Glutamatergic neuron (in vitro differentiated cells): ENCODE data around the gene TMEM45A. TPM values are rescaled to one million over a fixed set of nuclear protein-coding genes. Genes with fewer than 3 reads are reported as not detected.

Experiments used
- DNase-seq: peaks from one replicate; pipeline ENCODE4 v3.0.0; 2022
- H3K27ac Mint-ChIP-seq: one replicate; pipeline ENCODE4 v1.8.0; 2020; ENCODE audit warnings: mild to moderate bottlenecking, mixed read lengths, inconsistent platforms; ENCODE audit not compliant: unreplicated experiment
- H3K27me3 Mint-ChIP-seq: one replicate; pipeline ENCODE4 v1.8.0; 2020; ENCODE audit warnings: mild to moderate bottlenecking, moderate library complexity, mixed read lengths, inconsistent platforms; ENCODE audit not compliant: unreplicated experiment
- H3K36me3 Mint-ChIP-seq: one replicate; pipeline ENCODE4 v1.8.0; 2020; ENCODE audit warnings: mild to moderate bottlenecking, mixed read lengths, inconsistent platforms; ENCODE audit not compliant: unreplicated experiment
- H3K4me1 Mint-ChIP-seq: one replicate; pipeline ENCODE4 v1.8.0; 2020; ENCODE audit warnings: mild to moderate bottlenecking, low read depth, mixed read lengths, inconsistent platforms; ENCODE audit not compliant: unreplicated experiment
- H3K4me3 Mint-ChIP-seq: one replicate; pipeline ENCODE4 v1.8.0; 2020; ENCODE audit warnings: mild to moderate bottlenecking, mixed read lengths, inconsistent platforms; ENCODE audit not compliant: unreplicated experiment
- H3K9me3 Mint-ChIP-seq: one replicate; pipeline ENCODE4 v1.8.0; 2020; ENCODE audit warnings: mild to moderate bottlenecking, moderate library complexity, mixed read lengths, inconsistent platforms; ENCODE audit not compliant: unreplicated experiment
- CTCF ChIP-seq: fragments of 200-600 bp; sonication (generic); IDR thresholded peaks from one replicate; pipeline ENCODE4 v1.5.0; 2021; ENCODE audit not compliant: partially characterized antibody, unreplicated experiment
- total RNA-seq: library from RNA; stranded (reverse); fragmentation: NEBNext Ultra II Directional; extraction: Animal tissue kit (Norgen Biotek cat#: 25700); gene quantifications from one replicate; pipeline ENCODE4 v1.2.1, GENCODE V29; 2021; ENCODE audit not compliant: unreplicated experiment

TMEM45A gene
- total RNA-seq, 1 donor from 2014 or later, result 0.61 TPM

- Mint-ChIP-seq H3K9me3 (no peaks in the 10 kb centered on the region), H3K27me3 (no peaks in the 10 kb centered on the region), H3K4me3 (no peak overlapping the region), H3K36me3 (no peaks in the 10 kb centered on the region), H3K4me1 (no peaks in the 10 kb centered on the region), H3K27ac (no peak overlapping the region)
- DNase-seq, result no peak
- TF ChIP-seq CTCF, result peak; percentile 78
These were observed 29.4 kb upstream of the TMEM45A start for GRCh38 chr3:100463002-100463401.

DNA sequence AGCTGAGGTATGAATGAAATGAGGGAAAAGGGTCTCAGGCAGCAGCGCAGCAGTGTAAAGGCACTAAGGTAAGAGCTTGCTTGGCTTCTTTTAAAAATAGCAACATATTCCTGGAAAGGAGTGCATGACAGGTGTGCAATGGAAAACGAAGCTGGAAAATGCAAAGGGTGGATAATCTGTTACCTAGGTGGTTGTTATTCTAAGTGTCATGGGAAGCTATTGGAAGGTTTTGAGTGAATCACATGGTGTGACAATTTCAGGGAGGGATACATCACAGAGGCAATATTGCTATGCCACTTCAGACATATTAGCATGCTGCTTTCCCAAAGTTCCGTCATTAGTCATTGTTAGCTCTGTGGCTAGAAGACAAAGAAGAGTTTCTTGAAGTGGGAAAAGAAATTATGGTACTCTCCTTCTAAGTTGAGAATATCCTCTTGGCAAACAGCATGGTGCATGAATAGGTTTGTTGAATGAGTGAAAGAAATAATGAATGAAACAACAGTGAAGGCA is 28.7 kb upstream of the TMEM45A start:
- DNase-seq, result no peak
- Mint-ChIP-seq H3K9me3 (no peaks in the 10 kb centered on the region), H3K27me3 (no peaks in the 10 kb centered on the region), H3K27ac (no peak overlapping the region), H3K4me1 (no peaks in the 10 kb centered on the region), H3K4me3 (no peak overlapping the region), H3K36me3 (peaks cover 2% of the 10 kb centered on the region)
- no peak for TF ChIP-seq CTCF

DNA sequence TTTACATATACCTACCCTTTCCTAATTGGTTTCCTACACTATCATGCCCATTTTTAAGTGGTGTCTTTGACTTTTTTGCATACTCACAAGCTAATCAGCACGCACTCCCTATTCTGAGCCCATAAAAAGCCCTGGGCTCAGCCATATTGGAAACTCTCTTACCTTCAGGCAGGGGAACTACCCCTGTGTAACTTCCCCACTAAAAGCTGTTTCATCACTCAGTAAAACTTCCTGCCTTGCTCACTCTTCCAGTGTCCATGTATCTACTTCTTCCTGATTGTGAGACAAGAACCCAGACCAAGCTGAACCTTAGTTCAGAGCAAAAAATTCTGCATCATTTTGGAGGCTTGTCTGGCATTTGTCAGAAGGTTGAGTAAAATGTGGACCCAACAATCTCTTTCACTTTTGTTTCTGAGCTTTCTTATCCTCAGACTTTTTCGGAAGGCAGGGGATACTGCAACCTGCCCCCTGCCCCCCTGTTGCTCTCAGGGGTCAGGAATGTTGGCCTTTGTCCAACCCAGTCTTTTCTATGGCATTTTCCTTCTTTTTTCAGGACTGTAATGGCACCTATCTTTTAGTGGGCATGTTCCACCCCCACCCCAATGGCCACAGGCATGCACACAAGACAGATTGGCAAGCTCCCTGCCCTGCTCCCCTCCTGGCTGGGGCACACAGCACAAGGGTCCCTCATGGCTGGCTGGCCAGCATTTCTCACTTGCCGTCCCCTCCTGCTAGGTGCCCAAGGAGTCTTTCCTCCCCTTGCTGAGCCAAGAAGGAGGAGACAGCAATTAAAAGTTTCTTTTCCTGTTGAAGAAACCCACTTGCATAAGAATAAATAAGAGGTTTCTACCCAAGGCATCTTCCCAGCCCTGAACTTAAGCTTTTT is 26.3 kb upstream of the TMEM45A start:
- peaks cover 17% of the 10 kb centered on the region for H3K36me3 Mint-ChIP-seq
- TF ChIP-seq CTCF, result no peak
- peaks cover 10% of the 10 kb centered on the region for H3K9me3 Mint-ChIP-seq
- H3K27ac Mint-ChIP-seq, result no peak overlapping the region
- H3K4me3 Mint-ChIP-seq, result no peak overlapping the region
- no peaks in the 10 kb centered on the region for H3K4me1 Mint-ChIP-seq
- no peak for DNase-seq
- H3K27me3 Mint-ChIP-seq, result no peaks in the 10 kb centered on the region

DNA sequence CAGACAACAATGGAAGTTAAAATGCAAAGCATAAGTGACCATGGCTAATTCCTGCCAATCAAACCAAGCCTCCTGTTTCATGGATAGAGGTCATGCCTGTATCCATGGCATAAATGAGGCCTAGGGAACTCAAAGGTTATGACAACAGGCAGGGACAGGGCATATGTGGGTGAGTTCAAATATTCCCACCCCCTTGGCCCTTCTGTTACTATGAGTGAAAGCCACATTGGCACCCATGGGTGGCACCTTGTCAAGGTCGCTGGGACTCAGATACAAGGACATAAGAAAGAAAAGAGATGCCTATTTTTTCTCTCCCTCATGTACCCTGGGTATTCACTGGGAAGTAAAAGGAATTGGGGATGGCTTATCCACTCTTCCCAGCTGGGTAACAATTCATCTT is 25.3 kb upstream of the TMEM45A start:
- H3K4me3 Mint-ChIP-seq, result no peak overlapping the region
- no peak for TF ChIP-seq CTCF
- H3K9me3 Mint-ChIP-seq, result peaks cover 10% of the 10 kb centered on the region
- H3K27me3 Mint-ChIP-seq, result no peaks in the 10 kb centered on the region
- no peak overlapping the region for H3K27ac Mint-ChIP-seq
- DNase-seq, result no peak
- peaks cover 17% of the 10 kb centered on the region for H3K36me3 Mint-ChIP-seq
- H3K4me1 Mint-ChIP-seq, result no peaks in the 10 kb centered on the region

GRCh38 chr3:100468676-100469075 is 23.7 kb upstream of the TMEM45A start:
- H3K4me3 Mint-ChIP-seq, result no peak overlapping the region
- peaks cover 10% of the 10 kb centered on the region for H3K9me3 Mint-ChIP-seq
- no peaks in the 10 kb centered on the region for H3K27me3 Mint-ChIP-seq
- no peaks in the 10 kb centered on the region for H3K4me1 Mint-ChIP-seq
- TF ChIP-seq CTCF, result no peak
- H3K36me3 Mint-ChIP-seq, result peaks cover 17% of the 10 kb centered on the region
- H3K27ac Mint-ChIP-seq, result no peak overlapping the region
- no peak for DNase-seq
